Measurements from ENCODE around the gene S1PR1.

DNA sequence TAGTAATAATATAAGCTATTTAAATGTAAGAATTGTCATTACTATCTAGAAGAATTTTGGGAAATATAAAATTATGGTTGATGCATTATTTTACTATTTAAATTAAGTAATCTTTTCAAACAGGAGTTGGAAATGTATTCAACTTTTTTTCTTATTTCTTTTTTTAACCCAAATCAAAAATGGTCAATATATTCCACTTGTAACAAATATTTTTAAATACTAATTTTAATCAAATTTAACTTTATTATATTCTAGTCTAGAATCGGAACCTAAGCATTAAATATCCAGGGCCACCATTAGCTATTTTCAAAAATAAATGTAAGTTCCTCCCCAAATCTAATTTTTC, 37.2 kb upstream of the S1PR1 start:
- TF ChIP-seq, protein P1, sequence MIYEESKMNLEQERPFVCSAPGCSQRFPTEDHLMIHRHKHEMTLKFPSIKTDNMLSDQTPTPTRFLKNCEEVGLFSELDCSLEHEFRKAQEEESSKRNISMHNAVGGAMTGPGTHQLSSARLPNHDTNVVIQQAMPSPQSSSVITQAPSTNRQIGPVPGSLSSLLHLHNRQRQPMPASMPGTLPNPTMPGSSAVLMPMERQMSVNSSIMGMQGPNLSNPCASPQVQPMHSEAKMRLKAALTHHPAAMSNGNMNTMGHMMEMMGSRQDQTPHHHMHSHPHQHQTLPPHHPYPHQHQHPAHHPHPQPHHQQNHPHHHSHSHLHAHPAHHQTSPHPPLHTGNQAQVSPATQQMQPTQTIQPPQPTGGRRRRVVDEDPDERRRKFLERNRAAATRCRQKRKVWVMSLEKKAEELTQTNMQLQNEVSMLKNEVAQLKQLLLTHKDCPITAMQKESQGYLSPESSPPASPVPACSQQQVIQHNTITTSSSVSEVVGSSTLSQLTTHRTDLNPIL (CRISPR knock-in tag; IDR thresholded peaks at IDR 0.05; ENCODE audit: low read depth) = no peak
- TF ChIP-seq, protein P2, sequence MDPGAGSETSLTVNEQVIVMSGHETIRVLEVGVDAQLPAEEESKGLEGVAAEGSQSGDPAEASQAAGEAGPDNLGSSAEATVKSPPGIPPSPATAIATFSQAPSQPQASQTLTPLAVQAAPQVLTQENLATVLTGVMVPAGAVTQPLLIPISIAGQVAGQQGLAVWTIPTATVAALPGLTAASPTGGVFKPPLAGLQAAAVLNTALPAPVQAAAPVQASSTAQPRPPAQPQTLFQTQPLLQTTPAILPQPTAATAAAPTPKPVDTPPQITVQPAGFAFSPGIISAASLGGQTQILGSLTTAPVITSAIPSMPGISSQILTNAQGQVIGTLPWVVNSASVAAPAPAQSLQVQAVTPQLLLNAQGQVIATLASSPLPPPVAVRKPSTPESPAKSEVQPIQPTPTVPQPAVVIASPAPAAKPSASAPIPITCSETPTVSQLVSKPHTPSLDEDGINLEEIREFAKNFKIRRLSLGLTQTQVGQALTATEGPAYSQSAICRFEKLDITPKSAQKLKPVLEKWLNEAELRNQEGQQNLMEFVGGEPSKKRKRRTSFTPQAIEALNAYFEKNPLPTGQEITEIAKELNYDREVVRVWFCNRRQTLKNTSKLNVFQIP (CRISPR knock-in tag; IDR thresholded peaks at IDR 0.05; ENCODE audit: borderline replicate concordance, low read depth) = no peak
- TF ChIP-seq ZFP3 (CRISPR knock-in tag; IDR thresholded peaks at IDR 0.05) (no peak), ZC3H10 (CRISPR knock-in tag; IDR thresholded peaks at IDR 0.05) (no peak), PPARA (CRISPR knock-in tag; IDR thresholded peaks at IDR 0.05; ENCODE audit: borderline replicate concordance) (no peak), ZNF70 (CRISPR knock-in tag; IDR thresholded peaks at IDR 0.05) (no peak), GLIS3 (CRISPR knock-in tag; IDR thresholded peaks at IDR 0.05) (no peak), ISL1 (CRISPR knock-in tag; IDR thresholded peaks at IDR 0.05) (no peak)
